Neural cell (in vitro differentiated cells): ENCODE results near the gene MAN1B1. TPM values are rescaled to one million over a fixed set of nuclear protein-coding genes. Genes with fewer than 3 reads are reported as not detected.

ENCODE experiments used
- H2AFZ ChIP-seq: fragments of 200-600, 300-800 bp; sonication (generic), shearing (Covaris generic); 2 replicates; pipeline ENCODE4 v1.6.0; 2014; ENCODE audit warnings: low read depth, mild to moderate bottlenecking, antibody characterized with exemption, low read length, moderate library complexity
- H3F3A ChIP-seq: fragments of 200-600 bp; shearing (Covaris generic); 2 replicates; pipeline ENCODE4 v1.6.1; 2016; ENCODE audit warnings: mild to moderate bottlenecking, moderate library complexity, mixed read lengths, antibody characterized with exemption, low read length; ENCODE audit not compliant: insufficient read depth, poor library complexity, severe bottlenecking
- H3K27ac ChIP-seq: fragments of 200-600, 300-800 bp; sonication (generic), shearing (Covaris generic); 2 replicates; pipeline ENCODE4 v1.5.1; 2014; ENCODE audit warnings: mild to moderate bottlenecking, low read length, moderate library complexity
- H3K27me3 ChIP-seq: fragments of 300-800, 200-600 bp; sonication (generic), shearing (Covaris generic); 2 replicates; pipeline ENCODE4 v1.6.0; 2014; ENCODE audit warnings: mild to moderate bottlenecking, low read depth, low read length, moderate library complexity; ENCODE audit not compliant: insufficient read depth
- H3K36me3 ChIP-seq: fragments of 300-800, 200-600 bp; sonication (generic), shearing (Covaris generic); 2 replicates; pipeline ENCODE4 v1.5.1; 2014; ENCODE audit warnings: mild to moderate bottlenecking, antibody characterized with exemption, low read length, moderate library complexity; ENCODE audit not compliant: insufficient read depth
- H3K4me2 ChIP-seq: fragments of 300-800, 200-600 bp; sonication (generic), shearing (Covaris generic); 2 replicates; pipeline ENCODE4 v1.6.0; 2014; ENCODE audit warnings: mild to moderate bottlenecking, low read length
- H3K4me3 ChIP-seq: fragments of 300-800, 200-600 bp; sonication (generic), shearing (Covaris generic); 2 replicates; pipeline ENCODE4 v1.5.1; 2014; ENCODE audit warnings: mild to moderate bottlenecking, low read length, moderate library complexity
- H3K79me2 ChIP-seq: fragments of 200-600 bp; shearing (Covaris generic); replicated peaks from 2 replicates; pipeline ENCODE4 v1.6.0; 2014; ENCODE audit warnings: mild to moderate bottlenecking, low read length, moderate library complexity; ENCODE audit not compliant: insufficient read depth
- H3K9ac ChIP-seq: fragments of 300-800, 200-600 bp; sonication (generic), shearing (Covaris generic); 2 replicates; pipeline ENCODE4 v1.6.1; 2016; ENCODE audit warnings: mild to moderate bottlenecking, low read length, mixed read lengths
- H3K9me2 ChIP-seq: fragments of 200-600 bp; shearing (Covaris generic); 2 replicates; pipeline ENCODE4 v1.6.1; 2016; ENCODE audit warnings: mild to moderate bottlenecking, low read length, mixed read lengths; ENCODE audit not compliant: insufficient read depth
- H3K9me3 ChIP-seq: fragments of 200-600, 300-800 bp; sonication (generic), shearing (Covaris generic); 2 replicates; pipeline ENCODE4 v1.6.1; 2016; ENCODE audit warnings: mild to moderate bottlenecking, mixed run types, low read length, moderate library complexity, mixed read lengths
- H4K20me1 ChIP-seq: fragments of 200-600 bp; shearing (Covaris generic); 2 replicates; pipeline ENCODE4 v1.6.1; 2016; ENCODE audit warnings: mild to moderate bottlenecking, mixed run types; ENCODE audit not compliant: insufficient read depth
- EP300 ChIP-seq: fragments of 450-650 bp; conservative IDR thresholded peaks from 2 replicates; pipeline ENCODE4 v1.6.1; 2014; ENCODE audit warnings: antibody characterized with exemption, mild to moderate bottlenecking, moderate library complexity; ENCODE audit not compliant: poor library complexity, severe bottlenecking
- EZH2 ChIP-seq: fragments of 200-600, 300-800 bp; shearing (Covaris generic), sonication (generic); IDR thresholded peaks from 2 replicates; pipeline ENCODE4 v1.6.1; 2014; ENCODE audit warnings: antibody characterized with exemption, low read length, borderline replicate concordance, mild to moderate bottlenecking; ENCODE audit not compliant: insufficient read depth, poor library complexity, severe bottlenecking
- MXI1 ChIP-seq: fragments of 450-650 bp; conservative IDR thresholded peaks from 2 replicates; pipeline ENCODE4 v1.6.1; 2014; ENCODE audit warnings: antibody characterized with exemption, mild to moderate bottlenecking; ENCODE audit not compliant: poor library complexity, severe bottlenecking
- POLR2AphosphoS5 ChIP-seq: IDR thresholded peaks from 2 replicates; pipeline ENCODE4 v1.6.1; 2012
- RAD21 ChIP-seq: fragments of 450-650 bp; conservative IDR thresholded peaks from 2 replicates; pipeline ENCODE4 v1.6.1; 2014; ENCODE audit warnings: antibody characterized with exemption, mild to moderate bottlenecking, moderate library complexity
- SMC3 ChIP-seq: fragments of 450-650 bp; conservative IDR thresholded peaks from 2 replicates; pipeline ENCODE4 v1.6.1; 2014; ENCODE audit warnings: antibody characterized with exemption, mild to moderate bottlenecking, moderate library complexity; ENCODE audit not compliant: poor library complexity
- TAF1 ChIP-seq: IDR thresholded peaks from 2 replicates; pipeline ENCODE4 v1.6.1; 2012; ENCODE audit warnings: low read depth
- polyA plus RNA-seq: library from polyadenylated mRNA; depleted of rRNA; stranded (reverse); fragments of >200 nt; gene quantifications from 2 replicates; pipeline ENCODE4 v1.2.3, GENCODE V29; 2014
- TF ChIP-seq, protein P1 (sequence below): IDR thresholded peaks from 2 replicates; pipeline ENCODE4 v1.6.1; 2012; ENCODE audit warnings: borderline replicate concordance
- TF ChIP-seq, protein P2 (sequence below): fragments of 450-650 bp; IDR thresholded peaks from 2 replicates; pipeline ENCODE4 v1.5.1; 2014; ENCODE audit warnings: antibody characterized with exemption, mild to moderate bottlenecking, moderate library complexity; ENCODE audit not compliant: poor library complexity, severe bottlenecking

MAN1B1 gene
- polyA plus RNA-seq, 1 donor from 2014 or later: 72.0 TPM

GRCh38 chr9:137113385-137114159, 26.8 kb downstream of the MAN1B1 start:
- H3K79me2 ChIP-seq: no peaks in the 10 kb centered on the region
- no peaks in the 10 kb centered on the region for H4K20me1 ChIP-seq
- no peaks in the 10 kb centered on the region for H3K9me3 ChIP-seq
- H2AFZ ChIP-seq: no peak overlapping the region
- no peak overlapping the region for H3K4me2 ChIP-seq
- H3K27me3 ChIP-seq: peaks cover 10% of the 10 kb centered on the region
- no peaks in the 10 kb centered on the region for H3K9me2 ChIP-seq
- H3F3A ChIP-seq: no peaks in the 10 kb centered on the region
- TF ChIP-seq, protein P1, sequence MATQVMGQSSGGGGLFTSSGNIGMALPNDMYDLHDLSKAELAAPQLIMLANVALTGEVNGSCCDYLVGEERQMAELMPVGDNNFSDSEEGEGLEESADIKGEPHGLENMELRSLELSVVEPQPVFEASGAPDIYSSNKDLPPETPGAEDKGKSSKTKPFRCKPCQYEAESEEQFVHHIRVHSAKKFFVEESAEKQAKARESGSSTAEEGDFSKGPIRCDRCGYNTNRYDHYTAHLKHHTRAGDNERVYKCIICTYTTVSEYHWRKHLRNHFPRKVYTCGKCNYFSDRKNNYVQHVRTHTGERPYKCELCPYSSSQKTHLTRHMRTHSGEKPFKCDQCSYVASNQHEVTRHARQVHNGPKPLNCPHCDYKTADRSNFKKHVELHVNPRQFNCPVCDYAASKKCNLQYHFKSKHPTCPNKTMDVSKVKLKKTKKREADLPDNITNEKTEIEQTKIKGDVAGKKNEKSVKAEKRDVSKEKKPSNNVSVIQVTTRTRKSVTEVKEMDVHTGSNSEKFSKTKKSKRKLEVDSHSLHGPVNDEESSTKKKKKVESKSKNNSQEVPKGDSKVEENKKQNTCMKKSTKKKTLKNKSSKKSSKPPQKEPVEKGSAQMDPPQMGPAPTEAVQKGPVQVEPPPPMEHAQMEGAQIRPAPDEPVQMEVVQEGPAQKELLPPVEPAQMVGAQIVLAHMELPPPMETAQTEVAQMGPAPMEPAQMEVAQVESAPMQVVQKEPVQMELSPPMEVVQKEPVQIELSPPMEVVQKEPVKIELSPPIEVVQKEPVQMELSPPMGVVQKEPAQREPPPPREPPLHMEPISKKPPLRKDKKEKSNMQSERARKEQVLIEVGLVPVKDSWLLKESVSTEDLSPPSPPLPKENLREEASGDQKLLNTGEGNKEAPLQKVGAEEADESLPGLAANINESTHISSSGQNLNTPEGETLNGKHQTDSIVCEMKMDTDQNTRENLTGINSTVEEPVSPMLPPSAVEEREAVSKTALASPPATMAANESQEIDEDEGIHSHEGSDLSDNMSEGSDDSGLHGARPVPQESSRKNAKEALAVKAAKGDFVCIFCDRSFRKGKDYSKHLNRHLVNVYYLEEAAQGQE: no peak
- TF ChIP-seq MXI1: no peak
- TF ChIP-seq SMC3: no peak
- TF ChIP-seq EP300: no peak
- TF ChIP-seq POLR2AphosphoS5: no peak
- TF ChIP-seq, protein P2, sequence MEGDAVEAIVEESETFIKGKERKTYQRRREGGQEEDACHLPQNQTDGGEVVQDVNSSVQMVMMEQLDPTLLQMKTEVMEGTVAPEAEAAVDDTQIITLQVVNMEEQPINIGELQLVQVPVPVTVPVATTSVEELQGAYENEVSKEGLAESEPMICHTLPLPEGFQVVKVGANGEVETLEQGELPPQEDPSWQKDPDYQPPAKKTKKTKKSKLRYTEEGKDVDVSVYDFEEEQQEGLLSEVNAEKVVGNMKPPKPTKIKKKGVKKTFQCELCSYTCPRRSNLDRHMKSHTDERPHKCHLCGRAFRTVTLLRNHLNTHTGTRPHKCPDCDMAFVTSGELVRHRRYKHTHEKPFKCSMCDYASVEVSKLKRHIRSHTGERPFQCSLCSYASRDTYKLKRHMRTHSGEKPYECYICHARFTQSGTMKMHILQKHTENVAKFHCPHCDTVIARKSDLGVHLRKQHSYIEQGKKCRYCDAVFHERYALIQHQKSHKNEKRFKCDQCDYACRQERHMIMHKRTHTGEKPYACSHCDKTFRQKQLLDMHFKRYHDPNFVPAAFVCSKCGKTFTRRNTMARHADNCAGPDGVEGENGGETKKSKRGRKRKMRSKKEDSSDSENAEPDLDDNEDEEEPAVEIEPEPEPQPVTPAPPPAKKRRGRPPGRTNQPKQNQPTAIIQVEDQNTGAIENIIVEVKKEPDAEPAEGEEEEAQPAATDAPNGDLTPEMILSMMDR: no peak
- TF ChIP-seq TAF1: no peak
- TF ChIP-seq RAD21: no peak
- TF ChIP-seq EZH2: no peak
- no peak overlapping the region for H3K27ac ChIP-seq
- no peaks in the 10 kb centered on the region for H3K36me3 ChIP-seq
- H3K4me3 ChIP-seq: no peak overlapping the region
- H3K9ac ChIP-seq: no peak overlapping the region

DNA sequence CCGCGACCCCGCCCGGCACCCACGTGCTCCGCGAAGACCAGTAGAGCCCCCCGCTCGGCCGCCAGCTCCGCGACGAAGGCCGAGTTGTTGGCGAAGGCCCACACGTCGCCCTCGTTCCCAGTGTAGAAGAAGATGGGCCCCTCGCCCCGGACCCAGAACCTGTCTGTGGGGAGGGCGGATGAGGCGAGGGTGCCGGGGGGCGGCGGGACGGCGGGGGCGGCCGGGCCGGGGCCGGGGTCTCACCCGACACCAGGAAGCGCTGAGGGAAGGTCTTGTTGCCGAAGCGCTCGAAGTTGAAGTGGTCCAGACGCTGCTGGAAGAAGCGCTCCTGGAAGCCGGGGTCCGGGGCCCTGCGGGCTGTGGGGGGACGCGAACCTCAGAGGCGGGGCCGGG, 27.4 kb downstream of the MAN1B1 start:
- Histone ChIP-seq H3F3A (no peaks in the 10 kb centered on the region), H3K9me2 (no peaks in the 10 kb centered on the region), H4K20me1 (no peaks in the 10 kb centered on the region), H3K4me2 (no peak overlapping the region), H3K79me2 (no peaks in the 10 kb centered on the region), H3K27me3 (peaks cover 10% of the 10 kb centered on the region), H3K9ac (no peak overlapping the region), H3K4me3 (peak overlapping the region; percentile 43), H3K36me3 (no peaks in the 10 kb centered on the region), H3K27ac (no peak overlapping the region), H3K9me3 (no peaks in the 10 kb centered on the region), H2AFZ (no peak overlapping the region)
- TF ChIP-seq RAD21 (no peak), SMC3 (no peak), TAF1 (no peak), EP300 (no peak), MXI1 (no peak), EZH2 (no peak), POLR2AphosphoS5 (no peak)
- TF ChIP-seq, protein P1: no peak
- TF ChIP-seq, protein P2: no peak
